ENCODE measurements around the gene TACC2.

The TACC2 gene

DNA sequence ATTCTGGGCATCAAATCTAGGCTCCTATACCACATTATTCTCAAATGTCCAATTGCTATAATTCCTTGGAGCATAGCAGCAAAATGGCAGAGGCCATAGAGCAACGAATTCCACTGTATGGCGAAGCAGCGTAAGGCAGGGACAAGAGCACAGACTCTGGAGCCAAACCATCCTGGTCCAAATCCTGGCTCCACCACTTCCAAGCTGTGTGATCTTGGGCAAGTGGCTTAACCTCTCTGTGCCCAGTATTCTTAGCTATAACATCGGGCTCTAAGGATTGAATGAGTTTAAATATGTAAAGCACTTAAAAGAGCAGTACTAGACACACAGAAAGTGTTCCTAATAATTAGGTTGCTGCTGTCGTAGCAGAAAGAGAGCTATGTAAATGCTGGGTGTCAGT is 56.2 kb downstream of the TACC2 start:
- Histone ChIP-seq H3K9me3 (no peaks in the 10 kb centered on the region), H3K4me1 (no peaks in the 10 kb centered on the region), H3K36me3 (no peaks in the 10 kb centered on the region), H3K27me3 (no peaks in the 10 kb centered on the region), H3K4me3 (ENCODE audit: low read depth, low read length) (no peak overlapping the region)
- TF ChIP-seq, protein P1, sequence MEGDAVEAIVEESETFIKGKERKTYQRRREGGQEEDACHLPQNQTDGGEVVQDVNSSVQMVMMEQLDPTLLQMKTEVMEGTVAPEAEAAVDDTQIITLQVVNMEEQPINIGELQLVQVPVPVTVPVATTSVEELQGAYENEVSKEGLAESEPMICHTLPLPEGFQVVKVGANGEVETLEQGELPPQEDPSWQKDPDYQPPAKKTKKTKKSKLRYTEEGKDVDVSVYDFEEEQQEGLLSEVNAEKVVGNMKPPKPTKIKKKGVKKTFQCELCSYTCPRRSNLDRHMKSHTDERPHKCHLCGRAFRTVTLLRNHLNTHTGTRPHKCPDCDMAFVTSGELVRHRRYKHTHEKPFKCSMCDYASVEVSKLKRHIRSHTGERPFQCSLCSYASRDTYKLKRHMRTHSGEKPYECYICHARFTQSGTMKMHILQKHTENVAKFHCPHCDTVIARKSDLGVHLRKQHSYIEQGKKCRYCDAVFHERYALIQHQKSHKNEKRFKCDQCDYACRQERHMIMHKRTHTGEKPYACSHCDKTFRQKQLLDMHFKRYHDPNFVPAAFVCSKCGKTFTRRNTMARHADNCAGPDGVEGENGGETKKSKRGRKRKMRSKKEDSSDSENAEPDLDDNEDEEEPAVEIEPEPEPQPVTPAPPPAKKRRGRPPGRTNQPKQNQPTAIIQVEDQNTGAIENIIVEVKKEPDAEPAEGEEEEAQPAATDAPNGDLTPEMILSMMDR (IDR thresholded peaks at IDR 0.05; ENCODE audit: low read depth, low read length), result no peak
- DNase-seq, result no peak

DNA sequence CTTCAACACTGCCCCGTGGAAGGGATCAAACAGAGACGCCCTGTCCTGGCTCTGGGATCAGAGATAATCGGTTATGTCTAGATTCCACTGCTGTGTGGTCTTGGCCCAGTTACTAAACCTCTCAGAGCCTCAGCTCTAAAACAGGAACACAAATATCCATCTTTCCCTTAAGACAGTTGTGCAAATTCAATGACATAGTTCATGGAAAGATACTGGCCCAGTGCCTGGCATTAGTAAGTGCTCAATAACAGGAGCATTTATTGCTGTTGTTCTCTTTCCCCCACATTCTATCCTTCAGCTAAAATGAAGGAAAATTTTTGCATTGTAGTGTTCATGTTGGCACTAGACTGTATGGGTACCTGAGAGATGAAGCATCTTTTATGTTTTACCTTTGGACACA is 58.6 kb downstream of the TACC2 start:
- Histone ChIP-seq H3K36me3 (no peaks in the 10 kb centered on the region), H3K27me3 (no peaks in the 10 kb centered on the region), H3K9me3 (no peaks in the 10 kb centered on the region), H3K4me1 (no peaks in the 10 kb centered on the region), H3K4me3 (ENCODE audit: low read depth, low read length) (no peak overlapping the region)
- TF ChIP-seq, protein P1 (IDR thresholded peaks at IDR 0.05; ENCODE audit: low read depth, low read length), result no peak
- no peak for DNase-seq

- Histone ChIP-seq H3K27me3 (no peaks in the 10 kb centered on the region), H3K9me3 (no peaks in the 10 kb centered on the region), H3K4me1 (no peaks in the 10 kb centered on the region), H3K36me3 (no peaks in the 10 kb centered on the region), H3K4me3 (ENCODE audit: low read depth, low read length) (no peak overlapping the region)
- DNase-seq, result no peak
- TF ChIP-seq, protein P1 (IDR thresholded peaks at IDR 0.05; ENCODE audit: low read depth, low read length), result no peak
These were observed 60.1 kb downstream of the TACC2 start for GRCh38 chr10:122049076-122049475.

- H3K4me1 ChIP-seq, result no peaks in the 10 kb centered on the region; the same call in 1 of the 2 replicates
- no peaks in the 10 kb centered on the region for H3K27me3 ChIP-seq
- TF ChIP-seq, protein P1 (IDR thresholded peaks at IDR 0.05; ENCODE audit: low read depth, low read length), result no peak
- DNase-seq, result no peak
- H3K36me3 ChIP-seq, result no peaks in the 10 kb centered on the region
- H3K4me3 ChIP-seq (ENCODE audit: low read depth, low read length), result no peak overlapping the region
- H3K9me3 ChIP-seq, result no peaks in the 10 kb centered on the region
These were observed 61.3 kb downstream of the TACC2 start for GRCh38 chr10:122050311-122050710.

GRCh38 chr10:122050811-122051210 is 61.8 kb downstream of the TACC2 start:
- H3K27me3 ChIP-seq, result no peaks in the 10 kb centered on the region
- no peaks in the 10 kb centered on the region for H3K9me3 ChIP-seq
- H3K4me1 ChIP-seq, result no peaks in the 10 kb centered on the region; the same call in 1 of the 2 replicates
- no peaks in the 10 kb centered on the region for H3K36me3 ChIP-seq
- peak; percentile 51 for DNase-seq
- no peak overlapping the region for H3K4me3 ChIP-seq (ENCODE audit: low read depth, low read length)
- TF ChIP-seq, protein P1 (IDR thresholded peaks at IDR 0.05; ENCODE audit: low read depth, low read length), result no peak

- Histone ChIP-seq H3K4me3 (ENCODE audit: low read depth, low read length) (no peak overlapping the region), H3K36me3 (no peaks in the 10 kb centered on the region), H3K27me3 (no peaks in the 10 kb centered on the region), H3K4me1 (no peaks in the 10 kb centered on the region; the same call in 1 of the 2 replicates), H3K9me3 (no peaks in the 10 kb centered on the region)
- TF ChIP-seq, protein P1 (IDR thresholded peaks at IDR 0.05; ENCODE audit: low read depth, low read length), result peak; percentile 66
- DNase-seq, result peak; percentile 58
These were observed 62.8 kb downstream of the TACC2 start for GRCh38 chr10:122051609-122052385.

Measured in BE2C (cell line).